ENCODE data around the gene RRAS2.

GRCh38 chr11:14273895-14274294 is 85.1 kb downstream of the RRAS2 start:
- TF ChIP-seq, protein P1, sequence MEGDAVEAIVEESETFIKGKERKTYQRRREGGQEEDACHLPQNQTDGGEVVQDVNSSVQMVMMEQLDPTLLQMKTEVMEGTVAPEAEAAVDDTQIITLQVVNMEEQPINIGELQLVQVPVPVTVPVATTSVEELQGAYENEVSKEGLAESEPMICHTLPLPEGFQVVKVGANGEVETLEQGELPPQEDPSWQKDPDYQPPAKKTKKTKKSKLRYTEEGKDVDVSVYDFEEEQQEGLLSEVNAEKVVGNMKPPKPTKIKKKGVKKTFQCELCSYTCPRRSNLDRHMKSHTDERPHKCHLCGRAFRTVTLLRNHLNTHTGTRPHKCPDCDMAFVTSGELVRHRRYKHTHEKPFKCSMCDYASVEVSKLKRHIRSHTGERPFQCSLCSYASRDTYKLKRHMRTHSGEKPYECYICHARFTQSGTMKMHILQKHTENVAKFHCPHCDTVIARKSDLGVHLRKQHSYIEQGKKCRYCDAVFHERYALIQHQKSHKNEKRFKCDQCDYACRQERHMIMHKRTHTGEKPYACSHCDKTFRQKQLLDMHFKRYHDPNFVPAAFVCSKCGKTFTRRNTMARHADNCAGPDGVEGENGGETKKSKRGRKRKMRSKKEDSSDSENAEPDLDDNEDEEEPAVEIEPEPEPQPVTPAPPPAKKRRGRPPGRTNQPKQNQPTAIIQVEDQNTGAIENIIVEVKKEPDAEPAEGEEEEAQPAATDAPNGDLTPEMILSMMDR (IDR thresholded peaks at IDR 0.05; ENCODE audit: insufficient read depth, low read length) = no peak
- TF ChIP-seq, protein P2, sequence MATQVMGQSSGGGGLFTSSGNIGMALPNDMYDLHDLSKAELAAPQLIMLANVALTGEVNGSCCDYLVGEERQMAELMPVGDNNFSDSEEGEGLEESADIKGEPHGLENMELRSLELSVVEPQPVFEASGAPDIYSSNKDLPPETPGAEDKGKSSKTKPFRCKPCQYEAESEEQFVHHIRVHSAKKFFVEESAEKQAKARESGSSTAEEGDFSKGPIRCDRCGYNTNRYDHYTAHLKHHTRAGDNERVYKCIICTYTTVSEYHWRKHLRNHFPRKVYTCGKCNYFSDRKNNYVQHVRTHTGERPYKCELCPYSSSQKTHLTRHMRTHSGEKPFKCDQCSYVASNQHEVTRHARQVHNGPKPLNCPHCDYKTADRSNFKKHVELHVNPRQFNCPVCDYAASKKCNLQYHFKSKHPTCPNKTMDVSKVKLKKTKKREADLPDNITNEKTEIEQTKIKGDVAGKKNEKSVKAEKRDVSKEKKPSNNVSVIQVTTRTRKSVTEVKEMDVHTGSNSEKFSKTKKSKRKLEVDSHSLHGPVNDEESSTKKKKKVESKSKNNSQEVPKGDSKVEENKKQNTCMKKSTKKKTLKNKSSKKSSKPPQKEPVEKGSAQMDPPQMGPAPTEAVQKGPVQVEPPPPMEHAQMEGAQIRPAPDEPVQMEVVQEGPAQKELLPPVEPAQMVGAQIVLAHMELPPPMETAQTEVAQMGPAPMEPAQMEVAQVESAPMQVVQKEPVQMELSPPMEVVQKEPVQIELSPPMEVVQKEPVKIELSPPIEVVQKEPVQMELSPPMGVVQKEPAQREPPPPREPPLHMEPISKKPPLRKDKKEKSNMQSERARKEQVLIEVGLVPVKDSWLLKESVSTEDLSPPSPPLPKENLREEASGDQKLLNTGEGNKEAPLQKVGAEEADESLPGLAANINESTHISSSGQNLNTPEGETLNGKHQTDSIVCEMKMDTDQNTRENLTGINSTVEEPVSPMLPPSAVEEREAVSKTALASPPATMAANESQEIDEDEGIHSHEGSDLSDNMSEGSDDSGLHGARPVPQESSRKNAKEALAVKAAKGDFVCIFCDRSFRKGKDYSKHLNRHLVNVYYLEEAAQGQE (IDR thresholded peaks at IDR 0.05; ENCODE audit: insufficient replicate concordance, low read depth) = no peak
- TF ChIP-seq POLR2AphosphoS5 (IDR thresholded peaks at IDR 0.05; ENCODE audit: low read depth) (no peak), SPI1 (IDR thresholded peaks at IDR 0.05; ENCODE audit: borderline replicate concordance, low read depth) (no peak), GABPA (IDR thresholded peaks at IDR 0.05; ENCODE audit: low read depth) (no peak)

All from HL-60 (cell line).